ENCODE measurements around the gene RHEX.

RHEX gene

DNA sequence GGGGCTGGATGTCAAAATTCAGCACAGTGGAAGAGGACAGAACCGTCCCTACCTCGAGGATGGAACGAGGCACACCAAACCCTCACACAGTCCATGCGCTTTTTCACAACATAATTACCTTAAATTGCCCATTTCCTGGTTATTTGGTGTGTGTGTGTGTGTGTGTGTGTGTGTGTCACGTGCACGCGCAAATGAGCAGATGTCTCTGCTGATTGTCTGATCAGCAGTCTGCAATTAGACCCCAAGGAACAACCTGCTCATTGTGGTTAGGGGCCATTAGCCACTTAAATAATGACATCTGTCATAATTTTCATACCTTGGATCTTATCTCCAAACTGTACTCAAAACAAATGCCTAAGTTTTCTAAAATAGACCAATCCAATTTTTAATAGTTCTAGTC is 41.1 kb downstream of the RHEX start:
- no peaks in the 10 kb centered on the region for H3K4me1 ChIP-seq (ENCODE audit: control insufficient read depth, insufficient read depth, low read length)
- no peaks in the 10 kb centered on the region for H3K36me3 ChIP-seq (ENCODE audit: control insufficient read depth, insufficient read depth, low read length)
- H3K27me3 ChIP-seq (ENCODE audit: control insufficient read depth, insufficient read depth, low read length), result no peaks in the 10 kb centered on the region
- H3K9ac ChIP-seq (ENCODE audit: low read length), result no peak overlapping the region
- no peak overlapping the region for H3K4me3 ChIP-seq (ENCODE audit: low read length)
- H3K27ac ChIP-seq (ENCODE audit: low read depth, low read length), result no peak overlapping the region

DNA sequence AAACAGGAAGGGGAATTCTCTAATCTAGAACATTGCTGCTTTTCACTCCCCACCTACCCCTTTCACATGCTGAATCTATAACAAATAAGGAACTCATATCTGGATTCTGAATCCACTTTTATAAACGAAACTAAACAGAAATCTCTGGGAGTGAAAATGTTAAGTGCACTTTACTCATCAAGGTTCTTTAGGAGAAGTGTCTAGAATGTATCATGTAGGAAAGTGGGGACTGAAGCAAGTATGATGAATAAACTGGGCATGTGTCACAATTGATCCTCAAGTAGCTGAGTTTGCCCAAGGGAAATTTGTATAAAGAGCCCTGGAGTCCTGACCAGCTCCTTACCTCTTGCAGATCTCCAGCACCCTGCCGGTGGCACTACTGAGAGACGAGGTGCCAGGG is 44.4 kb downstream of the RHEX start:
- no peak overlapping the region for H3K9ac ChIP-seq (ENCODE audit: low read length)
- no peak overlapping the region for H3K27ac ChIP-seq (ENCODE audit: low read depth, low read length)
- no peaks in the 10 kb centered on the region for H3K4me1 ChIP-seq (ENCODE audit: control insufficient read depth, insufficient read depth, low read length)
- H3K27me3 ChIP-seq (ENCODE audit: control insufficient read depth, insufficient read depth, low read length), result no peaks in the 10 kb centered on the region
- no peak overlapping the region for H3K4me3 ChIP-seq (ENCODE audit: low read length)
- no peaks in the 10 kb centered on the region for H3K36me3 ChIP-seq (ENCODE audit: control insufficient read depth, insufficient read depth, low read length)

DNA sequence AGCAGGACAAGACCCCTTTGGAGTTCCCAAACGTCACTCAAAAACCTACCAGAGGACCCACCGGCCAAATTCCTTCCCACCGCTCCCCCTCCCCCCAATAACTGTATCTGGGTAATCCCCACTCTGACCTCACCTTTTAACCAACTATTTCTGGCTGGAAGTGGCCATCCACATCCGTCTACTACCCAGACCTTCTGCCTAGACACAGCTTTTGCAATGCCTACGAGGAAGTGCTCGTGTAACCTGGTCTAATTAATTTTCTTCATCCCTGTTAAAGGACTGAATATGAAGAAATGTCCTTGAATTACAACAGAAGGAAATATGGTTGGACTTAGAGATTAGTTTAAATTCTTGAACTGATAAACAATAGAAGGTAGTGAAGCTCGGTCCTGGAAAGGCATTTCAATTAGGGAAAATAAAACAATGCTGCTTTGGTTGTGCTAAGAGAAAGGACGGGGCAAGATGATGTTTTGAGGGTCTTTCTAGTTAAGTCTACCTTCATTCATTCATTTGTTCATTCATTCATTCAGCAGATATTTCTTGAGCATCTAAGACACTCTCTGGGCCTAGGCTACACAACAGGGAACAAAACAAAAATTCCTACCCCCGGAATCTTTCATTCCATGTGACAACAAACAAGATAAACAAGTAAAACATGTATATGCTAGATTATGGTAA is 45.4 kb downstream of the RHEX start:
- H3K27me3 ChIP-seq (ENCODE audit: control insufficient read depth, insufficient read depth, low read length), result no peaks in the 10 kb centered on the region
- no peak overlapping the region for H3K27ac ChIP-seq (ENCODE audit: low read depth, low read length)

DNA sequence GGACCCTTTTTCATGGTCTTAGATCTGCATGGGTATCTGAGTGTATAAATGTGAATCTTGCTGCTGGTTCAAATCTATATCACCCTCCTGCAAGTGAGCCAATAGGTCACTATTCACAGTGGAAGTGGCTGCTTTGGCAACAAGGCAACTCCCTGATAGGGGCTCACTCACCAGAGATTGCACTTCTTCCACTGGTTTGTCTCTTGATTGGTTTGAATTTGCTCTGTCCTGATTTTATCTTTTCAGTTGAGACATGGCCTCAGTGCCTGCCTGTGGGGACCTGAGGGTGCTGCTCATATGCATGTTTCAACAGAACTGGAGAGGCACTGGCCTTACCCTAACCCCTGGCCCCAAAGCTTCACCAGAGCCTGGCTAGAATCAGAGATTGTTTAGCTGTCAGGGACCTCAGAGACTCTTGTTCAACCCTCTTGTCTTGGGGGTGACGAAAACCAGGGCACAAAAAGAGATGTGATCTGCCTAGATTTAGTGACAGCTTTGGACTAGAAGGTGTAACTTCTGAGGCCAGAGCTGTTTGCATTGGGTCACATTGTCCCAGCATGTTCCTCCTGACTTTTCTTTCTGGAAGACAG is 47.3 kb downstream of the RHEX start:
- no peaks in the 10 kb centered on the region for H3K36me3 ChIP-seq (ENCODE audit: control insufficient read depth, insufficient read depth, low read length)
- no peak overlapping the region for H3K27ac ChIP-seq (ENCODE audit: low read depth, low read length)
- no peak overlapping the region for H3K9ac ChIP-seq (ENCODE audit: low read length)
- no peaks in the 10 kb centered on the region for H3K4me1 ChIP-seq (ENCODE audit: control insufficient read depth, insufficient read depth, low read length)
- H3K4me3 ChIP-seq (ENCODE audit: low read length), result no peak overlapping the region
- H3K27me3 ChIP-seq (ENCODE audit: control insufficient read depth, insufficient read depth, low read length), result no peaks in the 10 kb centered on the region

More for the DNA sequence above, 45.4 kb downstream of the RHEX start:
- H3K4me3 ChIP-seq (ENCODE audit: low read length), result no peak overlapping the region
- no peaks in the 10 kb centered on the region for H3K4me1 ChIP-seq (ENCODE audit: control insufficient read depth, insufficient read depth, low read length)
- H3K9ac ChIP-seq (ENCODE audit: low read length), result no peak overlapping the region
- H3K36me3 ChIP-seq (ENCODE audit: control insufficient read depth, insufficient read depth, low read length), result no peaks in the 10 kb centered on the region

DNA sequence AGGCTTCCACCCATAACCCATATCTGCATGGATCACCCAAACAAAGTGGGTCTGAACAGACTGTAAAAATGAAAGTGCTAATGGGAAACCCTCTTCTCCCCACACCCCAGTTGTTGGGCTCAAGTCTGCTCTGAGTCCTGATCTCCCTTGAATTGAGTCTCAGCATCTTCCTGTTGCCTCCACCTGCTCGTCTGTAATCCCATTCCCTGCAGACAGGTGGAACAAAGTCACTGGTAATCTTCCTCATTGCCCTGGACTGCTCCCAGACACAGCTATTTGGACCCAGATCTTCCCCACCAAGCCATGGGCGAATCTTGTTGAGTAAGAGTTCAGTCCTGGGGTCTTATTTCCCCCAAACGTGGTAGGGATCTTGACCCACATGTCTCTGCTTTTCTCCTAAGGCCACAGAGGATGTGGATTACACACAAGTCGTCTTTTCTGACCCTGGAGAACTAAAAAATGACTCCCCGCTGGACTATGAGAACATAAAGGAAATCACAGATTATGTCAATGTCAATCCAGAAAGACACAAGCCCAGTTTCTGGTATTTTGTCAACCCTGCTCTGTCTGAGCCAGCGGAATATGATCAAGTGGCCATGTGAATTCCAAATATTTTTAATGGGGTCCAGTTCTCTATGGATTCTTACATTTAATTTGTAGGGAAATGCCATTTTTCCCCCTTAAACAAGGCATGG is 48.5 kb downstream of the RHEX start:
- Histone ChIP-seq H3K9ac (ENCODE audit: low read length) (no peak overlapping the region), H3K4me1 (ENCODE audit: control insufficient read depth, insufficient read depth, low read length) (no peaks in the 10 kb centered on the region), H3K27me3 (ENCODE audit: control insufficient read depth, insufficient read depth, low read length) (no peaks in the 10 kb centered on the region), H3K4me3 (ENCODE audit: low read length) (no peak overlapping the region), H3K36me3 (ENCODE audit: control insufficient read depth, insufficient read depth, low read length) (no peaks in the 10 kb centered on the region), H3K27ac (ENCODE audit: low read depth, low read length) (no peak overlapping the region)

DNA sequence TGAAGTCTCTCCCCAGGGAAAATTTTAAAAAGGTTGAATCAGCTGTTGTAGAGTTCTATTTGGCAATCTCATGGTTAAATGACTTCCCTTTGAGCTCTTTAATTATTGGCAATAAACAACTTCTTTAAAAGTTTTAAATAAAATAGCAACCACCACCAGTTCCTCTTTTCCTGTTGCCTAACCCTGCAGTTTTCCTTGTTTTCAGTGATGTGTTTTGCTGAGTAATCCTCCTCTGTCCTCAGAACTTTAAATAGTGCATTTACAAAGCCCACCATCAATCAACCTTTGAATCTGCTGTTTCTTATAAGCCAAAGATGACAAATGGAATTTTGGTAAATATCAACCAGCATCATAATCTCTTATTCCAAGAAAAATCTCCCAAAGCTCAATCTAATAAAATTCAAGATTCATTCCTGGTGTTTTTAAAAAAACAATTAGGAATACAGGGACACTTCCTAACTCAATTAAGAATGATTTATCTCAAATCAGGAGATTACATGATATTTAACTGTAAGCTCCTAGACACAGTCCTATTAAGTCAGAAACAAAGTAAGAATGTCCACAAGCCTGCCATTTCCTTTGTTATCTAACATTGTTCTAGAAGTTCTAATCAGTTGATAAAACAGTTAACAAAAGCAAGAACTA is 49.4 kb downstream of the RHEX start:
- Histone ChIP-seq H3K4me3 (ENCODE audit: low read length) (no peak overlapping the region), H3K9ac (ENCODE audit: low read length) (no peak overlapping the region), H3K27me3 (ENCODE audit: control insufficient read depth, insufficient read depth, low read length) (no peaks in the 10 kb centered on the region), H3K27ac (ENCODE audit: low read depth, low read length) (no peak overlapping the region), H3K4me1 (ENCODE audit: control insufficient read depth, insufficient read depth, low read length) (no peaks in the 10 kb centered on the region), H3K36me3 (ENCODE audit: control insufficient read depth, insufficient read depth, low read length) (no peaks in the 10 kb centered on the region)

DNA sequence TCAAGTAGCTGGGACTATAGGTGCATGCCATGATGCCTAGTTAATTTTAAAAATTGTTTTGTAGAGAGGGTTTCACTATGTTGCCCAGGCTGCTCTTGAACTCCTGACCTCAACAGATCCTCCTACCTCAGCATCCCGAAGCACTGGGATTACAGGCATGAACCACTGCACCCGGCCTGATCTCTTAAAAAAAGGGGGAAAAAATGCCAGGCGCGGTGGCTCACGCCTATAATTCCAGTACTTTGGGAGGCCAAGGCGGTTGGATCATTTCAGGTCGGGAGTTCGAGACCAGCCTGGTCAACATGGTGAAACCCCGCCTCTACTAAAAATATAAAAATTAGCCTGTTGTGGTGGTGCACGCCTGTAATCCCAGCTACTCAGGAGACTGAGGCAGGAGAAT is 51.0 kb downstream of the RHEX start:
- Histone ChIP-seq H3K9ac (ENCODE audit: low read length) (no peak overlapping the region), H3K27me3 (ENCODE audit: control insufficient read depth, insufficient read depth, low read length) (no peaks in the 10 kb centered on the region), H3K4me1 (ENCODE audit: control insufficient read depth, insufficient read depth, low read length) (no peaks in the 10 kb centered on the region), H3K36me3 (ENCODE audit: control insufficient read depth, insufficient read depth, low read length) (no peaks in the 10 kb centered on the region), H3K4me3 (ENCODE audit: low read length) (no peak overlapping the region), H3K27ac (ENCODE audit: low read depth, low read length) (no peak overlapping the region)

DNA sequence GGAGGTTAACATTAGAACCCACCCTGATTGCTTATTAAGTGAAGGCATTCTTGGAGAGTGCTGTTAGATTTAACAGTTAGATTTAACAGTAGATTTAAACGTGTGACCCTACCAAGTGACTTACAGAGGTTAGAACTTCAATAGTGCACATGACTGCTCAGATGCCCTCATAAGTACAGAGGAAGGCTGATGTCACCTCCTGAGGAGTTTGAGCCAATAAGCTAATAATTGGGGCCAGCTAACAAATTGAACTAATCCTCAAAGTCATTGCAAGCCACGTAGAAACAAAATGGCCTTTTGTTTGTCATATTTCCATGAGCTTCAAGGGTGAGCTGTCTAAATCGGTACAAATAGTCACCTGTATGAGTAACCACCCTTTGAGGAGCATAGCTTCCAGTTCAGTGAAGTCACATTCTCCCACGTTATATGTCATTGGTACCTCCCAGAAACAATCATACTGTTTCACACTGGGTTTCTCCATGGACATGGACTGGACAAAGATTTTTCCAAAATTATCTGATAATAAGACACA is 52.6 kb downstream of the RHEX start:
- H3K9ac ChIP-seq (ENCODE audit: low read length), result no peak overlapping the region
- H3K4me3 ChIP-seq (ENCODE audit: low read length), result no peak overlapping the region
- no peaks in the 10 kb centered on the region for H3K36me3 ChIP-seq (ENCODE audit: control insufficient read depth, insufficient read depth, low read length)
- no peaks in the 10 kb centered on the region for H3K27me3 ChIP-seq (ENCODE audit: control insufficient read depth, insufficient read depth, low read length)
- no peaks in the 10 kb centered on the region for H3K4me1 ChIP-seq (ENCODE audit: control insufficient read depth, insufficient read depth, low read length)
- no peak overlapping the region for H3K27ac ChIP-seq (ENCODE audit: low read depth, low read length)

DNA sequence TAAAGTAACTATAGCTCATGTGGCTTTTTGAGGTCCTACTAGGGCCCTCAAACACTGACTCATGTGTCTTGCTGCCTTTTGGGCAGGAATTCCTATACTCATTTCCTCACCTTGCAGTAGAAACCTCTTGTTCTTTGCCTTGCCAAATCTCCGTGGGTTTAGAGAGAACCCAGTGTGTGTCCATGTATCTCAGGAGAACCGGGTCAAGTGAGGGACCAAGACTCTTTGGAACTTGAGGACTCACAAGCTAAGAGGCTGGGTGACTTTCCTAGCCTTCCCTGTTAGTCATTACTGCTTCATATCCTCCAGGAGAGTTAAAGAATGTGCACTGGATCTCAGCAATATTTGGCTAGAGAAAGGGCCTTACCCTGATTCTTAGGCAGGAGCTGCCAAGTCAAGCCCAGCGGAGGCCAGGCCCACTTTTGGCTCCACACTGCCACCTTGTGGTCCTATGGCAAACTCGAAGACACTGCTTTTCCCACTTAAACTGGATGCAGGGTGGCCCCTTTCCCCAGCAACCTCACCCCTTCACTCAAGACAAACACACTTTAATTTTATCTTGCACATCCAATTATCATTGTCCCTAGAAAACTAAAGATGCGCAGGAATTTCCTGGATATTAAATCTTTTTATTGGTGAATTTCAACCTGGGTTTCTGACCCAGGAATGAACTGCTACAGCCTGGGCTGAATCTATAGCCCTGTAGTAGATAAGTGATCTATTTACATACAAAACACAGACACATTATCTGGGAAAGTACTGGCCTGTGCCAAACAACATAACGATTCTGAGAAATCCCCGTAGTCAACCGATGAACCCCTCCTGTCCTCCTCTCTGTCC is 53.6 kb downstream of the RHEX start:
- Histone ChIP-seq H3K4me1 (ENCODE audit: control insufficient read depth, insufficient read depth, low read length) (no peaks in the 10 kb centered on the region), H3K27ac (ENCODE audit: low read depth, low read length) (no peak overlapping the region), H3K9ac (ENCODE audit: low read length) (no peak overlapping the region), H3K4me3 (ENCODE audit: low read length) (no peak overlapping the region), H3K36me3 (ENCODE audit: control insufficient read depth, insufficient read depth, low read length) (no peaks in the 10 kb centered on the region), H3K27me3 (ENCODE audit: control insufficient read depth, insufficient read depth, low read length) (no peaks in the 10 kb centered on the region)

DNA sequence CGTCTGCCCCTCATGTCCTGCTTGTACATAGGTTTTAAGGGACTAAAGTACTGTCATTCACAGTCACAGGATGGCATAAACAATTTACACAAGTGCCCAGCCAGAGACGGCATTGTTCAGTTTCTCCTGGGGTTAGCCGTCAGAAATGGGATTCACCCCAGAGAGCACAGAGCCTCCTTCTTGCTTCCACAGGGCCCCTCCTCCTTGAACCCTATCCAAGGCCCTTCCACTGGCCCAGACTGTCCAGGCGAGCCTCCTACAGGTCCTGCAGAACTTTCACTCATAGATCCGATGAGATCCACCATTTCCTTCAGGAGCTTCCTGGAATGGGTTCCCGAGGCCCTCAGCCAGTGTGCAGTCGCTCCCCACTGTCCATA is 54.2 kb downstream of the RHEX start:
- no peak overlapping the region for H3K4me3 ChIP-seq (ENCODE audit: low read length)
- H3K27ac ChIP-seq (ENCODE audit: low read depth, low read length), result no peak overlapping the region
- no peak overlapping the region for H3K9ac ChIP-seq (ENCODE audit: low read length)
- no peaks in the 10 kb centered on the region for H3K27me3 ChIP-seq (ENCODE audit: control insufficient read depth, insufficient read depth, low read length)
- H3K4me1 ChIP-seq (ENCODE audit: control insufficient read depth, insufficient read depth, low read length), result no peaks in the 10 kb centered on the region
- H3K36me3 ChIP-seq (ENCODE audit: control insufficient read depth, insufficient read depth, low read length), result no peaks in the 10 kb centered on the region

DNA sequence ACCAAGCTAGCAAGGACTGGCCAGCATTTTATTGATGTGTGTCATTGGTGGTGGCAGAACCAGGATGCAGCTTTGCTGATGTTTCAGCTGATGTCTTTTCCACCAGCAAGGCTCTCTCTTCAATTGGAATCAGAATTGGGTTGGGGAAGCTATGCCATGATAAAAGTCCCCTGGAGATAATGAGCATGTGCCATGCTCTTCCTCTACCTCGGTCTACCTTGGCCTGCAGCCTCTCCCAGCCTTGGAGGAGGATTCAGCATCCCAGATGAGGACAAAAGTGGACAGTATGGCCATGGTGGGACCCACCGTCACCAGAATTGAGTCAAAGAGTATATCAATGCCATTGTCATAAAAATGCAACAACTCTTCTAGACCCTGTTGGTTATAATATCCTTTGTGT is 55.7 kb downstream of the RHEX start:
- Histone ChIP-seq H3K27me3 (ENCODE audit: control insufficient read depth, insufficient read depth, low read length) (no peaks in the 10 kb centered on the region), H3K36me3 (ENCODE audit: control insufficient read depth, insufficient read depth, low read length) (no peaks in the 10 kb centered on the region), H3K4me1 (ENCODE audit: control insufficient read depth, insufficient read depth, low read length) (no peaks in the 10 kb centered on the region), H3K9ac (ENCODE audit: low read length) (no peak overlapping the region), H3K4me3 (ENCODE audit: low read length) (no peak overlapping the region), H3K27ac (ENCODE audit: low read depth, low read length) (no peak overlapping the region)

DNA sequence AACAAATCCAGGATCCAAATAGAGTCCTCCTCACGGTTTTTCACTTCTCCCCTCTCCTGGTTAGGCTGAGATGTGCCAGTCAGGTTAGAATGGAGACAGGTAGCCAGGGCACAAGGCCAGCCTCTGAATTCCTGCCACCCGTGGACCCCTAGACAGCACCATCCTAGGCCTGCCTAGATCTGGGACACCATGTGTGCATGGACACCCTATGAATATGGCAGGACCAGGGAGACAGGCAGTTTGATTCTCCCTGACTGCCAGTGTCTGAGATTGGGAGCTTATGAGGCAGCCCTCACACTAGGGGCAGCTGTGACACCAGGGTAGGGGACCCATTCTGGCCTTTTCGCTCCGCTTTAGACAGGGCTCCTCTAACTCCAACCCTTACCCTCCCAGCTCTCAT is 56.7 kb downstream of the RHEX start:
- Histone ChIP-seq H3K4me3 (ENCODE audit: low read length) (no peak overlapping the region), H3K36me3 (ENCODE audit: control insufficient read depth, insufficient read depth, low read length) (no peaks in the 10 kb centered on the region), H3K27ac (ENCODE audit: low read depth, low read length) (no peak overlapping the region), H3K27me3 (ENCODE audit: control insufficient read depth, insufficient read depth, low read length) (no peaks in the 10 kb centered on the region), H3K4me1 (ENCODE audit: control insufficient read depth, insufficient read depth, low read length) (no peaks in the 10 kb centered on the region), H3K9ac (ENCODE audit: low read length) (no peak overlapping the region)
